ENCODE measurements around the gene LCOR. TPM values are rescaled to one million over a fixed set of nuclear protein-coding genes. Genes with fewer than 3 reads are reported as not detected.
"Not testable (repeated sequence)": the region's sequence is repeated elsewhere in the genome, so short reads cannot be mapped to it uniquely, and the experiment has no call there.

The LCOR gene
- total RNA-seq: 10 to 100 TPM; 58.7 to 70.2 TPM

GRCh38 chr10:96831867-96832720 is at the start of gene LCOR:
Gene LCOR (plus strand): TSS chr10:96832298. CDS start chr10:96949058, 116,760 bp downstream.
- Mint-ChIP-seq H3K9me3 (no peaks in the 10 kb centered on the region), H3K4me3 (peak within 1 kb of the TSS; percentile 98), H3K27ac (peak within 1 kb of the TSS; percentile 93 to 98), H3K4me1 (ENCODE audit: low read depth in 2 of 2) (peaks cover 42 to 49% of the 10 kb centered on the region in 2 donors), H3K27me3 (no peaks in the 10 kb centered on the region), H3K36me3 (no peaks in the 10 kb centered on the region)
- peak; percentile 86 to 89 for ATAC-seq
- peak; percentile 90 for DNase-seq (ENCODE audit: low spot score)

DNA sequence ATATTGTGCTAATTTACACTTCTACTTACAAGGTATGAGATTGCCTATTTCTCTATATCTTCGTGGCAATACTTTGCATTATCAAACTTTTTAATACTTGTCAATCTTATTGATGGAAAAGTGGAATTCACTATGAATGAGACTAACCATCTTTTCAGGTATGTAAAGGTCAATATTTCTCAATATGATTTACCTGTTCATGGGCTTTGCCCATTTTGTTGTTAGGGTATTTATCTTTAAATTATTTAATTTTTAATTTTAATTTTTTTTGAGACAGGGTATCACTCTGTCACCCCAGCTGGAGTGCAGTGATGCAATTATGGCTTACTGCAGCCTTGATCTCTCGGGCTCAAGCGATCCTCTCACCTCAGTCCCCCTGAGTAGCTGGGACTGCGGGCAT is 47.8 kb upstream of the LCOR start:
- no peak overlapping the region for H3K4me3 Mint-ChIP-seq
- no peaks in the 10 kb centered on the region for H3K36me3 Mint-ChIP-seq
- ATAC-seq: no peak
- H3K27ac Mint-ChIP-seq: no peak overlapping the region
- no peaks in the 10 kb centered on the region for H3K9me3 Mint-ChIP-seq
- no peaks in the 10 kb centered on the region for H3K27me3 Mint-ChIP-seq
- no peaks in the 10 kb centered on the region for H3K4me1 Mint-ChIP-seq (ENCODE audit: low read depth in 2 of 2)
- no peak for DNase-seq (ENCODE audit: low spot score)

- no peak overlapping the region for H3K27ac Mint-ChIP-seq
- no peaks in the 10 kb centered on the region for H3K4me1 Mint-ChIP-seq (ENCODE audit: low read depth in 2 of 2)
- H3K27me3 Mint-ChIP-seq: peaks cover 7 to 20% of the 10 kb centered on the region in 2 donors
- H3K36me3 Mint-ChIP-seq: no peaks in the 10 kb centered on the region
- H3K4me3 Mint-ChIP-seq: no peak overlapping the region
- ATAC-seq (peak in 1 of 2 donors; percentile 75), DNase-seq (ENCODE audit: low spot score) (peak; percentile 68)
- H3K9me3 Mint-ChIP-seq: no peaks in the 10 kb centered on the region
Observed at GRCh38 chr10:96789571-96790108, 42.5 kb upstream of the LCOR start.

GRCh38 chr10:96791902-96792301 is 40.2 kb upstream of the LCOR start:
- Mint-ChIP-seq H3K4me1 (ENCODE audit: low read depth in 2 of 2) (no peaks in the 10 kb centered on the region), H3K9me3 (no peaks in the 10 kb centered on the region), H3K27me3 (peaks cover 9 to 20% of the 10 kb centered on the region in 2 donors), H3K36me3 (no peaks in the 10 kb centered on the region), H3K4me3 (no peak overlapping the region), H3K27ac (no peak overlapping the region)
- ATAC-seq: no peak
- DNase-seq (ENCODE audit: low spot score): no peak

DNA sequence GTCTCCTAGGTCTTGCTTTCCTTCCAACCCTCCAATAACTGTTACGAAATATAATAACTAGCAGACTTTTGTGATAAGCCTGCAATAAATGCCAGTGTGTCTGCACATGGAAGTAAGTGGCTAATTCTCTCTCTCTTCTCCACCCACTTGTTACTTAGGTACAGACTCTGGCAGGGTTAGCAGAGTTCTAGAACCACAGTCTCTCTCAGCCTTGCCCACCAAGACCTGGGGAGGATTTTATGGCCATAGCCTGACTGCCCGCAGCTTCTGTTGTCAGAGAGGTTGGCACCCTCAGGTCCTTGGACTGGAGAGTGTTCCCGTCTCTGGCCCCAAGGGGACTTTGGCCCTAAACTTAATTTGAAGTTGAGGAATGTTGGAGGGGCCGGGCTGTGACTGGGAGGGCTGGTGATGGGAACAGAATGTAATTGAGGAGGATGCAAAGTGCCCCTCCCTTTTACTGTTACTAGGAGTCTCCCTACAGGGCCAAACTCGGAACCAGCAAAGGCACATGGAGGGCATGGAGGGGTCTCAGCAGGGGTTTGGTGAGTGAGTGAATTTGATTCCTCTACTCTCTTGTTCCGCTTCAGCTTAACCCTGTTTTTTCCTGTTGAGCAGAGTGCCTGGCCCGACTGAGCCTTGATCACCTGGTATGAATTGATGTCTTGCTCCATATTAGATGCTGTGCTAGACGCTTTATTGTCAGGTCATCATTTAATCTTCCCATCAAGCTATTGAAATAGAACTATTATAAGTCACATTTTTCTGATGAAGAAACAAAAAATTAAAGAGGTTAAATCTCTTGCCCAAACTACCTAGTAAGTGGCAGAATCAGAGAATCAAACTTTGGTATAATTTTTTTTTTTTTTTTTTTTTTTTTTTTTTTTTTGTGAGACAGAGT is 37.0 kb upstream of the LCOR start:
- no peak for ATAC-seq
- Mint-ChIP-seq H3K4me3 (no peak overlapping the region), H3K4me1 (ENCODE audit: low read depth in 2 of 2) (no peaks in the 10 kb centered on the region), H3K36me3 (no peaks in the 10 kb centered on the region), H3K27ac (no peak overlapping the region), H3K27me3 (peaks cover 9 to 20% of the 10 kb centered on the region in 2 donors), H3K9me3 (no peaks in the 10 kb centered on the region)
- DNase-seq (ENCODE audit: low spot score): no peak

- Mint-ChIP-seq H3K36me3 (no peaks in the 10 kb centered on the region), H3K27ac (no peak overlapping the region), H3K4me1 (ENCODE audit: low read depth in 2 of 2) (no peaks in the 10 kb centered on the region), H3K9me3 (no peaks in the 10 kb centered on the region), H3K4me3 (no peak overlapping the region), H3K27me3 (peaks cover 0 to 5% of the 10 kb centered on the region in 2 donors)
- ATAC-seq (no peak), DNase-seq (ENCODE audit: low spot score) (no peak)
Observed at GRCh38 chr10:96797485-96797884, 34.6 kb upstream of the LCOR start.

GRCh38 chr10:96803288-96803664 is 28.8 kb upstream of the LCOR start:
- Mint-ChIP-seq H3K4me1 (ENCODE audit: low read depth in 2 of 2) (peaks cover 0 to 2% of the 10 kb centered on the region in 2 donors), H3K27ac (no peak overlapping the region), H3K36me3 (no peaks in the 10 kb centered on the region), H3K27me3 (peaks cover 6 to 12% of the 10 kb centered on the region in 2 donors), H3K9me3 (no peaks in the 10 kb centered on the region), H3K4me3 (no peak overlapping the region)
- no peak for ATAC-seq
- DNase-seq (ENCODE audit: low spot score): no peak

DNA sequence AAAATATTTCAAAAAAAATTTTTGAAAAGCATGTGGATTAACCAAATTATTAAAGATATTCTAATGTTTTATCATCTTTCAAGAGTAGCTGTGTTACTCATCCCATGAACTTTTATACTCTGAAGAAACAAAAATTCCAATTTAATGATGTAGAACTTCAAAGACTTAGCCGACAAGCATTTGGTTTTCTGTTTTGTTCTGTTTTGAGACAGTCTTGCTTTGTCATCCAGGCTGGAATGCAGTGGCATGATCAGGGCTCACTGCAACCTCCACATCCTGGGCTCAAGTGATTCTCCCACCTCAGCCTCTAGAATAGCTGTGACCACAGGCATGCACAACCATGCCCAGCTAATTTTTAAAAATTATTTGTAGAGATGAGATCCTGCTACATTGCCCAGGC is 17.8 kb upstream of the LCOR start:
- Mint-ChIP-seq H3K9me3 (no peaks in the 10 kb centered on the region), H3K4me1 (ENCODE audit: low read depth in 2 of 2) (no peaks in the 10 kb centered on the region), H3K4me3 (no peak overlapping the region), H3K27ac (no peak overlapping the region), H3K27me3 (peaks cover 0 to 9% of the 10 kb centered on the region in 2 donors), H3K36me3 (no peaks in the 10 kb centered on the region)
- no peak for DNase-seq (ENCODE audit: low spot score)
- no peak for ATAC-seq

GRCh38 chr10:96818971-96819370 is 13.1 kb upstream of the LCOR start:
- H3K9me3 Mint-ChIP-seq; ATAC-seq; DNase-seq (ENCODE audit: low spot score); H3K27ac Mint-ChIP-seq; H3K27me3 Mint-ChIP-seq; H3K36me3 Mint-ChIP-seq; H3K4me3 Mint-ChIP-seq; H3K4me1 Mint-ChIP-seq (ENCODE audit: low read depth in 2 of 2): not testable (repeated sequence)

DNA sequence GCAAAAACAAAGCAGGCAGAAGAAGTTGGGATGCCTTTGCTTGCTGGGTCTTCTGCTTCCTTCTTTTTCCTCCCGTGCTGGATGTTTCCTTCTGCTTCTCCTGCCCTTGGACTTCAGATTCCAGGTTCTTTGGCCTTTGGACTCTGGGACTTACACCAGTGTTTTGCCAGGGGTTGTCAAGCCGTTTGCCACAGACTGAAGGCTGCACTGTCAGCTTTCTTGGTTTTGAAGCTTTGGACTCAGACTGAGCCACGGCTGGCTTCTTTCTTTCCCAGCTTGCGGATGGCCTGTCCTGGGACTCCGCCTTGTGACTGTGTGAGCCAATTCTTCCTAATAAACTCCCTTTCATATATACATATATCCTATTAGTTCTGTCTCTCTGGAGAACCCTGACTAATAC is 11.3 kb upstream of the LCOR start:
- no peak for ATAC-seq
- H3K36me3 Mint-ChIP-seq: no peaks in the 10 kb centered on the region
- H3K4me1 Mint-ChIP-seq (ENCODE audit: low read depth in 2 of 2): no peaks in the 10 kb centered on the region
- no peaks in the 10 kb centered on the region for H3K9me3 Mint-ChIP-seq
- no peak for DNase-seq (ENCODE audit: low spot score)
- H3K27ac Mint-ChIP-seq: no peak overlapping the region
- H3K4me3 Mint-ChIP-seq: no peak overlapping the region
- peaks cover 0 to 7% of the 10 kb centered on the region in 2 donors for H3K27me3 Mint-ChIP-seq

- H3K36me3 Mint-ChIP-seq: no peaks in the 10 kb centered on the region
- peak overlapping the region in 1 of 2 donors; percentile 35 for H3K27ac Mint-ChIP-seq
- peaks cover 12 to 14% of the 10 kb centered on the region in 2 donors for H3K4me1 Mint-ChIP-seq (ENCODE audit: low read depth in 2 of 2)
- no peak overlapping the region for H3K4me3 Mint-ChIP-seq
- peaks cover 0 to 7% of the 10 kb centered on the region in 2 donors for H3K27me3 Mint-ChIP-seq
- DNase-seq (ENCODE audit: low spot score) (no peak), ATAC-seq (peak in 1 of 2 donors; percentile 25)
- H3K9me3 Mint-ChIP-seq: no peaks in the 10 kb centered on the region
Observed at GRCh38 chr10:96826438-96826837, 5.7 kb upstream of the LCOR start.

- Mint-ChIP-seq H3K4me3 (no peak overlapping the region), H3K27ac (no peak overlapping the region), H3K27me3 (no peaks in the 10 kb centered on the region), H3K36me3 (no peaks in the 10 kb centered on the region), H3K9me3 (no peaks in the 10 kb centered on the region), H3K4me1 (ENCODE audit: low read depth in 2 of 2) (peaks cover 18 to 21% of the 10 kb centered on the region in 2 donors)
- DNase-seq (ENCODE audit: low spot score): no peak
- ATAC-seq: no peak
Observed at GRCh38 chr10:96828609-96829008, 3.5 kb upstream of the LCOR start.

- no peak for DNase-seq (ENCODE audit: low spot score)
- Mint-ChIP-seq H3K27me3 (no peaks in the 10 kb centered on the region), H3K4me1 (ENCODE audit: low read depth in 2 of 2) (peaks cover 24 to 27% of the 10 kb centered on the region in 2 donors), H3K9me3 (no peaks in the 10 kb centered on the region), H3K27ac (peak overlapping the region in 1 of 2 donors; percentile 98), H3K36me3 (no peaks in the 10 kb centered on the region), H3K4me3 (no peak overlapping the region)
- no peak for ATAC-seq
Observed at GRCh38 chr10:96829029-96829773, 2.9 kb upstream of the LCOR start.
